ENCODE results near the gene RPLP1.

RPLP1 gene

GRCh38 chr15:69469467-69470201 is 17.0 kb downstream of the RPLP1 start:
- no peak for DNase-seq (ENCODE audit: low read depth in 2 of 2)

GRCh38 chr15:69472046-69472445 is 19.4 kb downstream of the RPLP1 start:
- DNase-seq (ENCODE audit: low read depth in 2 of 2): no peak

GRCh38 chr15:69472562-69472961 is 19.9 kb downstream of the RPLP1 start:
- no peak for DNase-seq (ENCODE audit: low read depth in 2 of 2)

GRCh38 chr15:69474291-69474690 is 21.7 kb downstream of the RPLP1 start:
- DNase-seq (ENCODE audit: low read depth in 2 of 2): no peak

GRCh38 chr15:69474846-69475455 is 22.3 kb downstream of the RPLP1 start:
- no peak for DNase-seq (ENCODE audit: low read depth in 2 of 2)

GRCh38 chr15:69475769-69476358 is 23.2 kb downstream of the RPLP1 start:
- DNase-seq (ENCODE audit: low read depth in 2 of 2): peak in 1 of 2 experiments; percentile 32

- no peak for DNase-seq (ENCODE audit: low read depth in 2 of 2)
Observed at GRCh38 chr15:69476704-69477473, 24.3 kb downstream of the RPLP1 start.

- DNase-seq (ENCODE audit: low read depth in 2 of 2): no peak
Observed at GRCh38 chr15:69478259-69478781, 25.7 kb downstream of the RPLP1 start.

GRCh38 chr15:69479081-69479480 is 26.5 kb downstream of the RPLP1 start:
- no peak for DNase-seq (ENCODE audit: low read depth in 2 of 2)

- no peak for DNase-seq (ENCODE audit: low read depth in 2 of 2)
Observed at GRCh38 chr15:69479971-69480370, 27.4 kb downstream of the RPLP1 start.

- no peak for DNase-seq (ENCODE audit: low read depth in 2 of 2)
Observed at GRCh38 chr15:69480932-69481331, 28.3 kb downstream of the RPLP1 start.

- DNase-seq (ENCODE audit: low read depth in 2 of 2): no peak
Observed at GRCh38 chr15:69482686-69483256, 30.2 kb downstream of the RPLP1 start.

GRCh38 chr15:69484837-69485236 is 32.2 kb downstream of the RPLP1 start:
- no peak for DNase-seq (ENCODE audit: low read depth in 2 of 2)

GRCh38 chr15:69486481-69487110 is 34.0 kb downstream of the RPLP1 start:
- DNase-seq (ENCODE audit: low read depth in 2 of 2): no peak

GRCh38 chr15:69489073-69489571 is 36.5 kb downstream of the RPLP1 start:
- DNase-seq (ENCODE audit: low read depth in 2 of 2): no peak

GRCh38 chr15:69490356-69491037 is 37.9 kb downstream of the RPLP1 start:
- DNase-seq (ENCODE audit: low read depth in 2 of 2): no peak

- no peak for DNase-seq (ENCODE audit: low read depth in 2 of 2)
Observed at GRCh38 chr15:69491038-69491505, 38.5 kb downstream of the RPLP1 start.

- DNase-seq (ENCODE audit: low read depth in 2 of 2): no peak
Observed at GRCh38 chr15:69493406-69493805, 40.8 kb downstream of the RPLP1 start.

GRCh38 chr15:69496001-69496400 is 43.4 kb downstream of the RPLP1 start:
- DNase-seq (ENCODE audit: low read depth in 2 of 2): no peak

- no peak for DNase-seq (ENCODE audit: low read depth in 2 of 2)
Observed at GRCh38 chr15:69497076-69497475, 44.5 kb downstream of the RPLP1 start.
